Neuronal stem cell (in vitro differentiated cells): ENCODE measurements around the gene KDM6A.

Source experiments
- DNase-seq: peaks from one replicate; pipeline ENCODE4 v3.0.0-alpha.2; 2013; ENCODE audit warnings: low spot score
- H2AFZ ChIP-seq: one replicate; pipeline ENCODE4 v1.6.1; 2013; ENCODE audit warnings: mild to moderate bottlenecking, low read length, inconsistent platforms
- H2AK5ac ChIP-seq: 2 replicates; pipeline ENCODE4 v1.6.1; 2013; ENCODE audit warnings: low read depth, mild to moderate bottlenecking, inconsistent platforms, low read length, moderate library complexity, mixed read lengths
- H2BK120ac ChIP-seq: 2 replicates; pipeline ENCODE4 v1.6.1; 2013; ENCODE audit warnings: low read depth, mild to moderate bottlenecking, inconsistent platforms, low read length, moderate library complexity, mixed read lengths
- H2BK12ac ChIP-seq: one replicate; pipeline ENCODE4 v1.6.1; 2013; ENCODE audit warnings: low read length, inconsistent platforms
- H2BK15ac ChIP-seq: 2 replicates; pipeline ENCODE4 v1.6.1; 2013; ENCODE audit warnings: mild to moderate bottlenecking, low read length, inconsistent platforms, mixed read lengths
- H2BK5ac ChIP-seq: one replicate; pipeline ENCODE4 v1.6.1; 2013; ENCODE audit warnings: inconsistent platforms, mild to moderate bottlenecking, low read length, moderate library complexity
- H3K14ac ChIP-seq: one replicate; pipeline ENCODE4 v1.6.1; 2013; ENCODE audit warnings: low read length, inconsistent platforms
- H3K18ac ChIP-seq: 2 replicates; pipeline ENCODE4 v1.6.1; 2013; ENCODE audit warnings: low read length, inconsistent platforms
- H3K23ac ChIP-seq: 2 replicates; pipeline ENCODE4 v1.6.1; 2013; ENCODE audit warnings: low read depth, mild to moderate bottlenecking, mixed read lengths, low read length, inconsistent platforms; ENCODE audit not compliant: poor library complexity
- H3K27ac ChIP-seq: replicated peaks from 3 replicates; pipeline ENCODE4 v1.5.1; 2013; ENCODE audit warnings: low read length, inconsistent platforms
- H3K27me3 ChIP-seq, 3 experiments: 2 replicates each; pipeline ENCODE4 v1.6.1; 2013; ENCODE audit warnings: low read length in 3 of 3, mild to moderate bottlenecking in 2 of 3, inconsistent platforms in 1 of 3, low read depth in 1 of 3, mixed read lengths in 1 of 3, moderate library complexity in 1 of 3; ENCODE audit not compliant: control insufficient read depth in 3 of 3, insufficient read depth in 3 of 3
- H3K36me3 ChIP-seq, 2 donors: replicated peaks in 1 of 2; 2 replicates each; pipeline ENCODE4 v1.6.1; 2013; ENCODE audit warnings: low read length in 2 of 2; ENCODE audit not compliant: control insufficient read depth in 2 of 2, insufficient read depth in 2 of 2
- H3K4ac ChIP-seq: 2 replicates; pipeline ENCODE4 v1.6.1; 2013; ENCODE audit warnings: inconsistent platforms, mild to moderate bottlenecking, low read length, moderate library complexity
- H3K4me1 ChIP-seq, 2 donors: 1 replicate in 1 of 2; 2 replicates in 1 of 2; pipeline ENCODE4 v1.6.1; 2013; ENCODE audit warnings: low read length in 2 of 2, low read depth in 1 of 2; ENCODE audit not compliant: control insufficient read depth in 2 of 2, insufficient read depth in 1 of 2
- H3K4me2 ChIP-seq: one replicate; pipeline ENCODE4 v1.6.1; 2013; ENCODE audit warnings: mild to moderate bottlenecking, low read length, inconsistent platforms; ENCODE audit not compliant: insufficient read depth, poor library complexity, severe bottlenecking
- H3K4me3 ChIP-seq, 2 donors: 2 replicates each; pipeline ENCODE4 v1.5.1; 2013; ENCODE audit warnings: low read length in 2 of 2, mild to moderate bottlenecking in 2 of 2, inconsistent platforms in 1 of 2, moderate library complexity in 1 of 2
- H3K79me1 ChIP-seq: one replicate; pipeline ENCODE4 v1.6.1; 2013; ENCODE audit warnings: low read depth, mild to moderate bottlenecking, inconsistent platforms, low read length, moderate library complexity
- H3K9ac ChIP-seq: one replicate; pipeline ENCODE4 v1.6.1; 2013; ENCODE audit warnings: mild to moderate bottlenecking, low read depth, low read length, inconsistent platforms; ENCODE audit not compliant: poor library complexity
- H3K9me3 ChIP-seq, 2 donors: replicated peaks in 1 of 2; 2 replicates each; pipeline versions ENCODE3 to v1.6.1; 2013; ENCODE audit warnings: low read length in 2 of 2, mild to moderate bottlenecking in 2 of 2, inconsistent platforms in 1 of 2, low read depth in 1 of 2, mixed read lengths in 1 of 2, moderate library complexity in 1 of 2; ENCODE audit not compliant: control insufficient read depth in 2 of 2, insufficient read depth in 1 of 2
- H4K8ac ChIP-seq: one replicate; pipeline ENCODE4 v1.6.1; 2013; ENCODE audit warnings: low read depth, mild to moderate bottlenecking, inconsistent platforms, low read length, moderate library complexity
- H4K91ac ChIP-seq: one replicate; pipeline ENCODE4 v1.6.1; 2013; ENCODE audit warnings: low read length, low read depth, mild to moderate bottlenecking, inconsistent platforms; ENCODE audit not compliant: poor library complexity
- WGBS, 2 donors: extraction: QIAGEN DNeasy Blood & Tissue Kit; methylation state at CpG; one replicate each; pipeline ENCODE4 v1.1.7; 2013; ENCODE audit warnings: missing lambda C conversion rate in 2 of 2, mixed read lengths in 1 of 2; ENCODE audit not compliant: insufficient read length in 2 of 2, insufficient replicate concordance in 1 of 2; ENCODE audit errors: extremely low coverage in 2 of 2; 5-methylcytosine and 5-hydroxymethylcytosine counted together

Gene KDM6A

GRCh38 chrX:44975666-44976263 is 102.8 kb downstream of the KDM6A start:
- no peak for DNase-seq

GRCh38 chrX:44978976-44979375 is 106.0 kb downstream of the KDM6A start:
- no peak overlapping the region for H2BK15ac ChIP-seq
- H2AK5ac ChIP-seq, result no peak overlapping the region
- no peaks in the 10 kb centered on the region for H3K79me1 ChIP-seq
- H3K36me3 ChIP-seq, result no peaks in the 10 kb centered on the region
- no peak overlapping the region for H3K23ac ChIP-seq
- no peak overlapping the region for H3K4me3 ChIP-seq
- no peak overlapping the region for H2BK12ac ChIP-seq
- H2BK5ac ChIP-seq, result no peak overlapping the region
- H3K14ac ChIP-seq, result no peak overlapping the region
- H3K27me3 ChIP-seq, result no peaks in the 10 kb centered on the region
- no peak overlapping the region for H2AFZ ChIP-seq
- H3K27ac ChIP-seq, result no peak overlapping the region
- H4K8ac ChIP-seq, result no peak overlapping the region
- peaks cover 0 to 14% of the 10 kb centered on the region in 2 donors for H3K9me3 ChIP-seq
- no peak overlapping the region for H4K91ac ChIP-seq
- WGBS, 2 donors, result no CpG with 5 or more reads among the region's 3 CpGs
- no peak for DNase-seq
- H3K4ac ChIP-seq, result no peak overlapping the region
- H3K4me1 ChIP-seq, result no peaks in the 10 kb centered on the region
- no peak overlapping the region for H3K4me2 ChIP-seq
- H3K18ac ChIP-seq, result no peak overlapping the region
- H2BK120ac ChIP-seq, result no peak overlapping the region
- no peak overlapping the region for H3K9ac ChIP-seq

More at GRCh38 chrX:44975666-44976263, 102.8 kb downstream of the KDM6A start:
- Histone ChIP-seq H2BK15ac (no peak overlapping the region), H3K4me3 (no peak overlapping the region), H3K4me1 (no peaks in the 10 kb centered on the region), H3K36me3 (no peaks in the 10 kb centered on the region), H3K4ac (no peak overlapping the region), H3K4me2 (no peak overlapping the region), H2AFZ (no peak overlapping the region), H2AK5ac (no peak overlapping the region), H2BK12ac (no peak overlapping the region), H4K91ac (no peak overlapping the region), H3K18ac (no peak overlapping the region), H2BK120ac (no peak overlapping the region), H2BK5ac (no peak overlapping the region), H3K9ac (no peak overlapping the region), H4K8ac (no peak overlapping the region), H3K27ac (no peak overlapping the region), H3K27me3 (no peaks in the 10 kb centered on the region), H3K9me3 (peaks cover 0 to 17% of the 10 kb centered on the region in 2 donors), H3K79me1 (no peaks in the 10 kb centered on the region), H3K23ac (no peak overlapping the region), H3K14ac (no peak overlapping the region)

- H3K9me3 ChIP-seq, result peaks cover 0 to 10% of the 10 kb centered on the region in 2 donors
- H2AK5ac ChIP-seq, result no peak overlapping the region
- no peak overlapping the region for H2BK12ac ChIP-seq
- no peak overlapping the region for H3K4ac ChIP-seq
- H2BK120ac ChIP-seq, result no peak overlapping the region
- H3K4me1 ChIP-seq, result no peaks in the 10 kb centered on the region
- no peak overlapping the region for H3K23ac ChIP-seq
- no peak overlapping the region for H3K4me3 ChIP-seq
- no peaks in the 10 kb centered on the region for H3K79me1 ChIP-seq
- no peak overlapping the region for H3K9ac ChIP-seq
- no peak overlapping the region for H3K27ac ChIP-seq
- no peaks in the 10 kb centered on the region for H3K36me3 ChIP-seq
- no peak overlapping the region for H2BK5ac ChIP-seq
- H3K18ac ChIP-seq, result no peak overlapping the region
- no peak overlapping the region for H2AFZ ChIP-seq
- no peak overlapping the region for H3K14ac ChIP-seq
- WGBS, 2 donors, result no CpG with 5 or more reads among the region's 6 CpGs
- H2BK15ac ChIP-seq, result no peak overlapping the region
- H3K27me3 ChIP-seq, result no peaks in the 10 kb centered on the region
- no peak overlapping the region for H4K91ac ChIP-seq
- H4K8ac ChIP-seq, result no peak overlapping the region
- H3K4me2 ChIP-seq, result no peak overlapping the region
- no peak for DNase-seq
Observed at GRCh38 chrX:44980403-44980802, 107.4 kb downstream of the KDM6A start.

GRCh38 chrX:44980883-44981282 is 107.9 kb downstream of the KDM6A start:
- no peak overlapping the region for H4K91ac ChIP-seq
- H4K8ac ChIP-seq, result no peak overlapping the region
- no peak overlapping the region for H3K23ac ChIP-seq
- WGBS, 2 donors, result no CpG with 5 or more reads among the region's 2 CpGs
- no peak overlapping the region for H3K4me2 ChIP-seq
- H3K14ac ChIP-seq, result no peak overlapping the region
- H2BK12ac ChIP-seq, result no peak overlapping the region
- no peak overlapping the region for H2BK5ac ChIP-seq
- H2AK5ac ChIP-seq, result no peak overlapping the region
- H3K9ac ChIP-seq, result no peak overlapping the region
- DNase-seq, result no peak
- H2AFZ ChIP-seq, result no peak overlapping the region
- no peak overlapping the region for H3K4me3 ChIP-seq
- peaks cover 0 to 6% of the 10 kb centered on the region in 2 donors for H3K9me3 ChIP-seq
- H3K18ac ChIP-seq, result no peak overlapping the region
- no peaks in the 10 kb centered on the region for H3K27me3 ChIP-seq
- H3K27ac ChIP-seq, result no peak overlapping the region
- H3K79me1 ChIP-seq, result no peaks in the 10 kb centered on the region
- H3K36me3 ChIP-seq, result no peaks in the 10 kb centered on the region
- H3K4me1 ChIP-seq, result no peaks in the 10 kb centered on the region
- H2BK15ac ChIP-seq, result no peak overlapping the region
- no peak overlapping the region for H2BK120ac ChIP-seq
- no peak overlapping the region for H3K4ac ChIP-seq
